ENCODE measurements around the gene MYDGF. TPM values are rescaled to one million over a fixed set of nuclear protein-coding genes. Genes with fewer than 3 reads are reported as not detected.

The MYDGF gene
- total RNA-seq, 3 donors from 2014 or later, result 129 to 150 (median 134) TPM

GRCh38 chr19:4650159-4650558, 20.0 kb downstream of the MYDGF start:
- ATAC-seq (no peak), DNase-seq (no peak)
- H3K36me3 Mint-ChIP-seq (ENCODE audit: insufficient read depth), result peaks cover 12% of the 10 kb centered on the region
- no peaks in the 10 kb centered on the region for H3K27me3 Mint-ChIP-seq (ENCODE audit: low read depth)
- H3K9me3 Mint-ChIP-seq, result no peaks in the 10 kb centered on the region
- no peaks in the 10 kb centered on the region for H3K4me1 Mint-ChIP-seq (ENCODE audit: low read depth)
- no peak overlapping the region for H3K4me3 Mint-ChIP-seq

- H3K9me3 Mint-ChIP-seq, result no peaks in the 10 kb centered on the region
- H3K4me3 Mint-ChIP-seq, result no peak overlapping the region
- no peak for DNase-seq
- H3K4me1 Mint-ChIP-seq (ENCODE audit: low read depth), result no peaks in the 10 kb centered on the region
- ATAC-seq, result no peak
- peaks cover 5% of the 10 kb centered on the region for H3K36me3 Mint-ChIP-seq (ENCODE audit: insufficient read depth)
- H3K27me3 Mint-ChIP-seq (ENCODE audit: low read depth), result no peaks in the 10 kb centered on the region
Observed at GRCh38 chr19:4649392-4650047, 20.6 kb downstream of the MYDGF start.

DNA sequence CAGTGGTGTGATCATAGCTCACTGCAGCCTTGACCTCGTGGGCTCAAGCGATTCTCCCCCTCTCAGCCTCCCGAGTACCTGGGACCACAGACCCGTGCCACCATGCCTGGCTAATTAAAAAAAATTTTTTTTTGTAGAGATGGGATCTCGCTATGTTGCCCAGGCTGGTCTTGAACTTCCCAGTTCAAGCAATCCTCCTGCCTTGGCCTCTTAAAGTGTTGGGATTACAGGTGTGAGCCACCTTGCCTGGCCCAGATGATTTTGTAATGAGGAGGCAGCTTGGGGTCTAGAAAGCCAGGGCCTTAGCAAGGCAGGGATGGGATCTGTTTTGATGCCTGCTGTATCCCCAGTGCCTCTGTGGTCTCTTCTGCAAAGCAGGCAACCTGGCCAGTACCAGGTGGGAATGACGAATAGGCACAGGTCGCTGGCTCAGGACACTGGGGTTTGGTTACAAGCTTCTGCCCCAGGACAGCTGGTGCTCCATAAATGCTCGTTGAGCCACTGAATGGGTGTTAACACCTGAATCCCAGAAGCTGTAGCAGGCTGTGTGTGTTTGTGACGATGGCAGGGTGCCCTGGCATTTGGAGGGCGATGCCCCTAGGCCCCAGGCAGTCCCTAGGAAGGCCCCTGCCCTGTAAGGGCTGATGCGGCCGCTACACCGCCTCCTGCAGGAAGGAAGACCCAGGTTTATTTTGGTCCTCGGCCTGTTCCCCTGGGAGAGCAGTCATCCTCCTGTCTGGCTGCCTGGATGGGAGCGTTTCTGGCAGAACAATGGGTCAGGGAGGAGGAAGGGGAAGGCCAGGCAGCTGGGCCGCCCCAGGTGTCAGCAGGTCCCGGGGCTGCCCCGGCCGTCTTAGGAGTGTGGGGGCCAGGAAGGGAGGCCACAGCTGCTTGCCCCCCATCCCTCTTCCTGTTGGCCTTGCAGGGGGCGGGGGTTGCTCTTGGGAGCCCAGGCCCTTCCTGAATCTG, 22.2 kb downstream of the MYDGF start:
- H3K36me3 Mint-ChIP-seq (ENCODE audit: insufficient read depth), result peaks cover 3% of the 10 kb centered on the region
- no peaks in the 10 kb centered on the region for H3K4me1 Mint-ChIP-seq (ENCODE audit: low read depth)
- no peak overlapping the region for H3K4me3 Mint-ChIP-seq
- no peaks in the 10 kb centered on the region for H3K27me3 Mint-ChIP-seq (ENCODE audit: low read depth)
- ATAC-seq (no peak), DNase-seq (no peak)
- H3K9me3 Mint-ChIP-seq, result no peaks in the 10 kb centered on the region

DNA sequence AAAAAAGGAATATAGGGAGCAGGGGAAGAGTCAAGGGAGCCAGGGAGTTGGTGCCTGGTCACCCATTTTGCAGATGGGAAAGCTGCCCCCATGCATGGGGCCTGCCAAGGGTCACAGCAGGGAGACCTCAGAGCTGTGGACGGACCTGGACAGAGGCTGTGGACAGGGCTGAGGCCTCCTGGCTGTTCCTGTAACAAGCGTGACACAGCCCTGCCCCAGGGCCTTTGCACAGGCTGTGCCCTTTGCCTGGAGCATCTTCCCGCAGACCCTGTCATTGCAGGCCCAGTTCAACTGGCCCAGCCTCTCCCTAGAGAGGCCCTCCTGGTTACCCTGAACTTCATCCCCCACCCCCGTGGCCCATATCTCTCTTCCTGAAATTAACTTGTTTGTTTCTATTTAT, 24.4 kb downstream of the MYDGF start:
- Mint-ChIP-seq H3K4me1 (ENCODE audit: low read depth) (peaks cover 5% of the 10 kb centered on the region), H3K36me3 (ENCODE audit: insufficient read depth) (peaks cover 3% of the 10 kb centered on the region), H3K4me3 (no peak overlapping the region), H3K9me3 (no peaks in the 10 kb centered on the region), H3K27me3 (ENCODE audit: low read depth) (no peaks in the 10 kb centered on the region)
- ATAC-seq, result no peak
- no peak for DNase-seq

- no peak for ATAC-seq
- H3K4me3 Mint-ChIP-seq, result no peak overlapping the region
Observed at GRCh38 chr19:4642625-4643024, 27.5 kb downstream of the MYDGF start.

DNA sequence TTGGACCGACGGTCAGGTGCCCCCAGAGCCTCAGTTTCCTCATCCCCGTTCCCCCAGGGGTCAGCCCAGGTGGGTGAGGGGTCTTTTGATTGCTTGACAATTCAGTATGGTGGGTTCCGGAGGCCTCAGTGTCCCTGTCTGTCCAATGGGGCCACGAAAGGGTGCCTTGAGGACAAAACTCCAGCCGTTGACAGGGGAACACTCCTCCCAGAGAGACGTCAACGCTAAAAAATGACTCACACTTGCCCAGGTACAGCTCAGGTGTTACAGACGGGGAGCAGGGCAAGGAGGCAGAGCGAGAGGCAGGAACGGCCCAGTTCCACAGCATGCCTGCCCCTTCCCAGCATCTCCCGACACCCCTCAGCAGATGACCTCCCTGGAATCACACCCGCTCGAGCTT, 29.0 kb downstream of the MYDGF start:
- Mint-ChIP-seq H3K27me3 (ENCODE audit: low read depth) (no peaks in the 10 kb centered on the region), H3K36me3 (ENCODE audit: insufficient read depth) (no peaks in the 10 kb centered on the region), H3K4me3 (peak overlapping the region; percentile 50), H3K4me1 (ENCODE audit: low read depth) (peaks cover 30% of the 10 kb centered on the region), H3K9me3 (no peaks in the 10 kb centered on the region)
- DNase-seq, result no peak
- ATAC-seq, result no peak

More at GRCh38 chr19:4642625-4643024, 27.5 kb downstream of the MYDGF start:
- H3K27me3 Mint-ChIP-seq (ENCODE audit: low read depth), result no peaks in the 10 kb centered on the region
- peaks cover 3% of the 10 kb centered on the region for H3K36me3 Mint-ChIP-seq (ENCODE audit: insufficient read depth)
- no peak for DNase-seq
- peaks cover 21% of the 10 kb centered on the region for H3K4me1 Mint-ChIP-seq (ENCODE audit: low read depth)
- H3K9me3 Mint-ChIP-seq, result no peaks in the 10 kb centered on the region

GRCh38 chr19:4640247-4641000, 29.7 kb downstream of the MYDGF start:
- Mint-ChIP-seq H3K36me3 (ENCODE audit: insufficient read depth) (no peaks in the 10 kb centered on the region), H3K4me3 (peak overlapping the region; percentile 94), H3K9me3 (no peaks in the 10 kb centered on the region), H3K27me3 (ENCODE audit: low read depth) (no peaks in the 10 kb centered on the region), H3K4me1 (ENCODE audit: low read depth) (peaks cover 30% of the 10 kb centered on the region)
- DNase-seq, result no peak
- ATAC-seq, result no peak

GRCh38 chr19:4639531-4640246, 30.5 kb downstream of the MYDGF start:
- Mint-ChIP-seq H3K4me1 (ENCODE audit: low read depth) (peaks cover 30% of the 10 kb centered on the region), H3K4me3 (peak overlapping the region; percentile 94), H3K27me3 (ENCODE audit: low read depth) (no peaks in the 10 kb centered on the region), H3K9me3 (no peaks in the 10 kb centered on the region), H3K36me3 (ENCODE audit: insufficient read depth) (no peaks in the 10 kb centered on the region)
- ATAC-seq (peak; percentile 8 to 11), DNase-seq (no peak)

- H3K36me3 Mint-ChIP-seq (ENCODE audit: insufficient read depth), result no peaks in the 10 kb centered on the region
- H3K4me3 Mint-ChIP-seq, result peak within 1 kb of the TSS; percentile 94
- no peaks in the 10 kb centered on the region for H3K27me3 Mint-ChIP-seq (ENCODE audit: low read depth)
- H3K4me1 Mint-ChIP-seq (ENCODE audit: low read depth), result peaks cover 30% of the 10 kb centered on the region
- peak; percentile 99 for DNase-seq
- ATAC-seq, result peak; percentile 95 to 96
- no peaks in the 10 kb centered on the region for H3K9me3 Mint-ChIP-seq
Observed at GRCh38 chr19:4638828-4639530, 31.2 kb downstream of the MYDGF start, which contains the start of gene TNFAIP8L1. Gene TNFAIP8L1, plus strand, starts transcription at chr19:4639516. Its CDS starts 12,354 bp downstream, at chr19:4651870.

GRCh38 chr19:4638317-4638716, 31.8 kb downstream of the MYDGF start:
- no peaks in the 10 kb centered on the region for H3K27me3 Mint-ChIP-seq (ENCODE audit: low read depth)
- no peak overlapping the region for H3K4me3 Mint-ChIP-seq
- no peaks in the 10 kb centered on the region for H3K36me3 Mint-ChIP-seq (ENCODE audit: insufficient read depth)
- ATAC-seq (no peak), DNase-seq (no peak)
- H3K4me1 Mint-ChIP-seq (ENCODE audit: low read depth), result peaks cover 31% of the 10 kb centered on the region
- H3K9me3 Mint-ChIP-seq, result no peaks in the 10 kb centered on the region

DNA sequence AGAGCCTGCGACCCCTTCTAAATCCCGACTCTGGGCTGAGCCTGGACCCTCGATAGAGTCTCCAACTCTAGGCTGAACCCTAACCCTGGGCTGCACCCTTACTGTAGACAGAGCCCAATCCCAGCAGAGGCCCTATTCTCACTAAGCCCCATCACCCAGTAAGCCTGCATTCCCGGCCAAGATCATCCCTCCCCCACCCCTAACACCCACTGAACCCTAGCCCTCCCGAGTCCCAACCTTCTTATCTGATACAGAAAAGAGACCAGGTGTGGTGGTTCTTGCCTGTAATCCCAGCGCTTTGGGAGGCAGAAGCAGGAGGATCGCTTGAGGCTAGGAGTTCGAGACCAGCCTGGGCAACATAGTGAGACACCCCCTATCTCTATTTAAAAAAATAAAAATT, 33.4 kb downstream of the MYDGF start:
- DNase-seq, result no peak
- ATAC-seq, result no peak
- no peaks in the 10 kb centered on the region for H3K36me3 Mint-ChIP-seq (ENCODE audit: insufficient read depth)
- H3K4me1 Mint-ChIP-seq (ENCODE audit: low read depth), result peaks cover 33% of the 10 kb centered on the region
- H3K27me3 Mint-ChIP-seq (ENCODE audit: low read depth), result no peaks in the 10 kb centered on the region
- no peak overlapping the region for H3K4me3 Mint-ChIP-seq
- H3K9me3 Mint-ChIP-seq, result no peaks in the 10 kb centered on the region

- DNase-seq, result peak; percentile 75
- H3K9me3 Mint-ChIP-seq, result no peaks in the 10 kb centered on the region
- no peaks in the 10 kb centered on the region for H3K27me3 Mint-ChIP-seq (ENCODE audit: low read depth)
- no peaks in the 10 kb centered on the region for H3K36me3 Mint-ChIP-seq (ENCODE audit: insufficient read depth)
- peak overlapping the region; percentile 54 for H3K4me3 Mint-ChIP-seq
- peaks cover 32% of the 10 kb centered on the region for H3K4me1 Mint-ChIP-seq (ENCODE audit: low read depth)
- peak; percentile 31 to 34 for ATAC-seq
Observed at GRCh38 chr19:4636151-4636717, 33.9 kb downstream of the MYDGF start.

- Mint-ChIP-seq H3K4me3 (peak overlapping the region; percentile 54), H3K36me3 (ENCODE audit: insufficient read depth) (no peaks in the 10 kb centered on the region), H3K27me3 (ENCODE audit: low read depth) (no peaks in the 10 kb centered on the region), H3K9me3 (no peaks in the 10 kb centered on the region), H3K4me1 (ENCODE audit: low read depth) (peaks cover 29% of the 10 kb centered on the region)
- no peak for DNase-seq
- no peak for ATAC-seq
Observed at GRCh38 chr19:4635754-4636116, 34.4 kb downstream of the MYDGF start.
